Activated CD8-positive, alpha-beta T cell treated with anti-CD3 and anti-CD28 coated beads, Interleukin-2, amount 10 ng/mL, durations not matched to agents 7 days and 5 days (primary cell): ENCODE results near the gene XRCC5. TPM values are rescaled to one million over a fixed set of nuclear protein-coding genes. Genes with fewer than 3 reads are reported as not detected.

Experiments used
- ATAC-seq: fragments of 150-1000 bp; cut with Tn5 transposase; one replicate; pipeline ENCODE4 v1.10.0; 2021; ENCODE audit warnings: moderate library complexity
- CTCF ChIA-PET: fragments of 350-600 bp; sonication (Branson Sonifier 250); formaldehyde crosslinking; loops from one replicate; lab custom pipeline; 2021; ENCODE audit warnings: antibody characterized with exemption; lab: Charles Lee
- POLR2A ChIA-PET: fragments of 350-600 bp; sonication (Branson Sonifier 250); formaldehyde crosslinking; loops from one replicate; lab custom pipeline; 2021; ENCODE audit warnings: antibody characterized with exemption; lab: Charles Lee
- DNase-seq: peaks from one replicate; pipeline ENCODE4 v3.0.0-alpha.2; 2020
- H3K27ac Mint-ChIP-seq: one replicate; pipeline ENCODE4 v1.8.0; 2021; ENCODE audit warnings: mild to moderate bottlenecking, mixed read lengths
- H3K27me3 Mint-ChIP-seq: one replicate; pipeline ENCODE4 v1.8.0; 2021; ENCODE audit warnings: low read depth, mixed read lengths
- H3K36me3 Mint-ChIP-seq: one replicate; pipeline ENCODE4 v1.8.0; 2021; ENCODE audit warnings: low read depth, mixed read lengths
- H3K4me1 Mint-ChIP-seq: one replicate; pipeline ENCODE4 v1.8.0; 2021; ENCODE audit warnings: low read depth, mixed read lengths
- H3K4me3 Mint-ChIP-seq: one replicate; pipeline ENCODE4 v1.8.0; 2021; ENCODE audit warnings: mild to moderate bottlenecking, mixed read lengths
- H3K9me3 Mint-ChIP-seq: one replicate; pipeline ENCODE4 v1.8.0; 2022; ENCODE audit warnings: mixed read lengths; ENCODE audit not compliant: insufficient read depth
- total RNA-seq, 2 experiments: library from RNA; stranded (reverse); gene quantifications; one replicate each; pipeline ENCODE4 v1.2.3, GENCODE V29; 2021

The XRCC5 gene
- 100 to 1,000 TPM; 362 to 394 TPM for total RNA-seq

DNA sequence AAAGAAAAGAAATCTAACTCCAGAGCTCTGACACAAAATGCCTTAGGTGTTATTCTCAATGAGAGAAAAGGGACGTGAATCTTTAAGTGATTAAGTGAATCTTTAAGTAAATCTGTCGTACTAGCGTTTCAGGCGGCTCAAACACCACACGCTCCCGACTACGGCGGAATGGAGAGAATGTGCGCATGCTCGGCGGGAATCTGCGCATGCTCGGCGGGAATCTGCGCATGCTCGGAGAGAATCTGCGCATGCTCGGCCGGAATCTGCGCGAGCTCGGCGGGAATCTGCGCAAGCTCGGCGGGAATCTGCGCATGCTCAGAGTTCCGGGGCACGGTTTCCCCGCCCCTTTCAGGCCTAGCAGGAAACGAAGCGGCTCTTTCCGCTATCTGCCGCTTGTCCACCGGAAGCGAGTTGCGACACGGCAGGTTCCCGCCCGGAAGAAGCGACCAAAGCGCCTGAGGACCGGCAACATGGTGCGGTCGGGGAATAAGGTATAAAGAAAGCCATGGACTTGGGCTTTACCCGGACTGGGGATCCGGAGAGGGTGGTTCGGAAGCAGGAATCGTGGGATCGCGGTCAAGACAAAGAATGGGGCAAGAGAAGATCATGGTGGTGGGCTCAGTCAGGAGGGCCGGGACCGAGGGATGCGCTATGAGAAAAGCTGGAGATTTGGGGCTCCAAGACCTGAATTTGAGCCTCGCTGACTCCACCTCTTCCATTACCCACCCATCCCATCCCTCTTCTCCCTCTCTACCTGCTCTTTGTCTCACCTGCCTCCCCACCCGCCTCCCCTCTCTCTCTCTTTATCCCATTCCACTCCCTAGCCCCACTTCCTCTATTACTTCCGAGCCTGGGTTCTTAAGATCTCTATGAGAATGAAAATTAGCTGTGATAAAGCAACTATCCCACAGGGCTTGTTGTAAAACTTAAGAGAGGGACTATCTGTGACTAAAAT lies at the start of gene XRCC5:
XRCC5 (plus strand) TSS at position 382 of the 955 bp plus-strand sequence; CDS start at position 471, 89 bp downstream.
- ATAC-seq (peak; percentile 80), DNase-seq (peak; percentile 98)
- ChIA-PET CTCF (interaction anchor here (0.7 to 6.1 kb wide), 25 partner anchors 8 to 407 kb away, joined by 3 to 76 read pairs (median 5); partner anchors contain the start of genes PECR and TMEM169), POLR2A (interaction anchor here (1.0 to 3.1 kb wide), 13 partner anchors 10 to 797 kb away, joined by 3 to 13 read pairs (median 5); partner anchors contain the start of genes ATIC, PECR, RPL37A and TMEM169)
- Mint-ChIP-seq H3K27ac (peak within 1 kb of the TSS; percentile 99), H3K27me3 (no peaks in the 10 kb centered on the region), H3K4me1 (peaks cover 54% of the 10 kb centered on the region), H3K4me3 (peak within 1 kb of the TSS; percentile 99), H3K36me3 (peaks cover 51% of the 10 kb centered on the region), H3K9me3 (no peaks in the 10 kb centered on the region)

DNA sequence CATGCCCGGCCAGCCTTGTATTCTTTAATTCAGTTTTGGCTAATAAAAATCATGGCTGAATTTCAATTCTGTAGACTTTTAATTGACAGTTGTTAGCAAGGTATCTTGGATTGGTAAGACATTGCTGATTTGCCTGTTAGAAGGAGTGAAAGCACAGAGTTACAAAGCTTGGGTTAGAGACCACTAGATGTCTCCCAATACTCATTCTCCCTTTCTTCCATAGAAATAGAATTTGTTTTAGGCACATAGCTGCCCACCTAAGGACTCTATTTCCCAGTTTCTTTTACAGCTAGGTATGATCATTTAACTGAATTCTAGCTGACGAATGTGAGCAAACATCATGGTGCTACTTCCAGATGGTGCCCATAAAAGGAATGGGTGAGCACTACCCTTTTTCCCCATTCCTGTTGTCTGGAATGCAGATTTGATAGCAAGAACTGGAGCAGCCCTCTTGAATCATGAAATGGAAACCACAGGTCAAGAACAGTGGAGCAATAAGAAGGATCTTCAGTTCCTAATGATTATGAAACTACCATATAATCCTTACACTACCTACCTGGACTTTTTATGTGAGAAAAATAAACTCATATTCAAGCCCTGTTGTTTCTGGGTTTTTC lies 45.0 kb upstream of the XRCC5 start:
- Mint-ChIP-seq H3K4me3 (no peak overlapping the region), H3K27me3 (no peaks in the 10 kb centered on the region), H3K27ac (no peak overlapping the region), H3K36me3 (peaks cover 29% of the 10 kb centered on the region), H3K9me3 (no peaks in the 10 kb centered on the region), H3K4me1 (peaks cover 9% of the 10 kb centered on the region)
- POLR2A ChIA-PET, result no interaction called here
- DNase-seq (no peak), ATAC-seq (no peak)
- CTCF ChIA-PET, result interaction anchor here (0.8 kb wide), 1 partner anchor 50 kb away, joined by 4 read pairs; no protein-coding TSS in a partner anchor

DNA sequence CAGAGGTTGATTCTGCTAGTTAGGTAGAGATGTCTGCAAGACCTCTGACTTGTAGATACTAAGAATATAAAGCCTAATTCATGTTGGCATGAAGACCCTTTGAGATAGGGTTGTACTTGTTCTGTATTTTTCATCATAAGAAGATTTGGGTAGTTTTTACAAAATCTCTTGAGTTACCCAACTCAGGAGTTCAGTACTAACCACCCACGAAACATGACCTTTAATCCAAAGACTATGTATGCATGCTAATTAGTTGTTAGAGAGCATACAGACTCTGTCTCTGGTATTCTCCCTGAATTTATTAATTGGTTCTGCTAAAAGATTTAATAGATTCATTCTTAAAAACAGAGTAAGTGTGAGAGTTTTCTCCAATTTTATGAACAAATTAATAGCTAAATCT lies 44.5 kb upstream of the XRCC5 start:
- ChIA-PET POLR2A (no interaction called here), CTCF (interaction anchor here (1.7 kb wide), 1 partner anchor 16 kb away, joined by 6 read pairs; the partner anchor contains the start of genes PECR and TMEM169)
- ATAC-seq (no peak), DNase-seq (no peak)
- Mint-ChIP-seq H3K27ac (no peak overlapping the region), H3K4me3 (no peak overlapping the region), H3K9me3 (no peaks in the 10 kb centered on the region), H3K36me3 (peaks cover 26% of the 10 kb centered on the region), H3K4me1 (peaks cover 5% of the 10 kb centered on the region), H3K27me3 (no peaks in the 10 kb centered on the region)

DNA sequence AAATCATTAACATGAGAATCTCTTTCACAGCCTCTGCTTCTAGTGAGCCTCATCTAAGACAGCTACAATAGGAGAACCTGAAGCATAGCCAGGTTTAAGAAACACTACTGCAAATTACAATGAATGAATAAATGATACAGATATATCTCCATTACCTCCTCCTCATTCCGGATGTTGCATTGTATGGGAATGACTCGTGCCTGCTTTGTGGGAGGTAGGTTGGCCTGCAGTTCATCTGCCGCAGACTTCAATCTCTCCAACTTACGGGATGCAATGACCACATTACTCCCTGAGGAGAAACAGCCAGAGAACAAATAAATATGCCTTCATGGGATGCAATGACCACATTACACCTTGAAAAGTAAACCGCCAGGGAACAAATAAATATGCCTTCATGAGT lies 42.9 kb upstream of the XRCC5 start:
- ATAC-seq (no peak), DNase-seq (no peak)
- Mint-ChIP-seq H3K9me3 (no peaks in the 10 kb centered on the region), H3K27ac (no peak overlapping the region), H3K27me3 (no peaks in the 10 kb centered on the region), H3K4me3 (no peak overlapping the region), H3K36me3 (peaks cover 25% of the 10 kb centered on the region), H3K4me1 (peaks cover 5% of the 10 kb centered on the region)
- ChIA-PET POLR2A (interaction anchor here (0.7 kb wide), 1 partner anchor 16 kb away, joined by 3 read pairs; the partner anchor contains the start of gene TMEM169), CTCF (interaction anchor here (1.7 kb wide), 1 partner anchor 15 kb away, joined by 6 read pairs; the partner anchor contains the start of genes PECR and TMEM169)

DNA sequence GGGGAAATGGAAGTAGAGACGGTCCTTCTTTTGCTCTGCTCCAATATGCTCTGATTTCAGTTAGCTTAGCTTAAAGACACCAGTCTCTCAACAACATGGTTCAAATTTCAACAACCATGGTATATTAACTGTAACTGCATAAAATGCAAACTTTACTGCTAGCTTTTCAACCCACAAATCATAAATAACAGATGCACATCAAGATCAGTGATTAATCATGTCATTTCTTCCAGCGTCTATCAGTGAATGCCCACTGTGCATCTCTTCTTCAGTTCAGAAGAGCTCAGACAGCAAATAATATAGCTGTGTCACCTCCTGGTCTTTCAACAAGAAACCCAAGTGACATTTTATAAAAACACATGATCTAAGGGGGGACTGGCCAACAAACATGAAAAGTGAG lies 40.1 kb upstream of the XRCC5 start:
- DNase-seq (no peak), ATAC-seq (no peak)
- Mint-ChIP-seq H3K27me3 (no peaks in the 10 kb centered on the region), H3K9me3 (no peaks in the 10 kb centered on the region), H3K36me3 (peaks cover 23% of the 10 kb centered on the region), H3K4me3 (no peak overlapping the region), H3K4me1 (peaks cover 10% of the 10 kb centered on the region), H3K27ac (no peak overlapping the region)
- POLR2A ChIA-PET, result no interaction called here
- CTCF ChIA-PET, result interaction anchor here (1.1 to 4.1 kb wide), 4 partner anchors 10 to 18 kb away, joined by 3 to 22 read pairs (median 4); partner anchors contain the start of genes PECR and TMEM169

DNA sequence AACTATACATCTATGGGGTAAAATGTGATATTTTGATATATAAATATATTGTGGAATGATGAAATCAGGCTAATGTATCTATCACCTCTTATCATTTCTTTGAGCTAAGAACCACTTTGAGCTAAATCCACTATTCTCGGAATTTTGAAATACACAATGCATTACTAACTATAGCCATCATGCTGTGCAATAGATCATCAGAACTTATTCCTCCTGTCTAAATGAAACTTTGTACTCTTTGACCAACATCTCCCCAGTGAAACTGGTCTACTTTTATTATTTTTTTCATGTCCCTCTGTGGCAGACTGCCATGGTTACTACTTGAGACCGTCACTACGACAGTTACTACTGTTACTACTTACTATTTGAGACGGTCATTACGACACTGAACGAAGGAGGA lies 39.0 kb upstream of the XRCC5 start:
- no peaks in the 10 kb centered on the region for H3K27me3 Mint-ChIP-seq
- H3K4me3 Mint-ChIP-seq, result no peak overlapping the region
- ATAC-seq (no peak), DNase-seq (no peak)
- CTCF ChIA-PET, result interaction anchor here (0.9 to 4.1 kb wide), 5 partner anchors 9 to 40 kb away, joined by 3 to 22 read pairs (median 4); no protein-coding TSS in a partner anchor
- peaks cover 30% of the 10 kb centered on the region for H3K36me3 Mint-ChIP-seq
- no peaks in the 10 kb centered on the region for H3K9me3 Mint-ChIP-seq
- POLR2A ChIA-PET, result interaction anchor here (1.0 kb wide), 1 partner anchor 11 kb away, joined by 5 read pairs; the partner anchor contains the start of genes PECR and TMEM169
- H3K27ac Mint-ChIP-seq, result no peak overlapping the region
- peaks cover 20% of the 10 kb centered on the region for H3K4me1 Mint-ChIP-seq

DNA sequence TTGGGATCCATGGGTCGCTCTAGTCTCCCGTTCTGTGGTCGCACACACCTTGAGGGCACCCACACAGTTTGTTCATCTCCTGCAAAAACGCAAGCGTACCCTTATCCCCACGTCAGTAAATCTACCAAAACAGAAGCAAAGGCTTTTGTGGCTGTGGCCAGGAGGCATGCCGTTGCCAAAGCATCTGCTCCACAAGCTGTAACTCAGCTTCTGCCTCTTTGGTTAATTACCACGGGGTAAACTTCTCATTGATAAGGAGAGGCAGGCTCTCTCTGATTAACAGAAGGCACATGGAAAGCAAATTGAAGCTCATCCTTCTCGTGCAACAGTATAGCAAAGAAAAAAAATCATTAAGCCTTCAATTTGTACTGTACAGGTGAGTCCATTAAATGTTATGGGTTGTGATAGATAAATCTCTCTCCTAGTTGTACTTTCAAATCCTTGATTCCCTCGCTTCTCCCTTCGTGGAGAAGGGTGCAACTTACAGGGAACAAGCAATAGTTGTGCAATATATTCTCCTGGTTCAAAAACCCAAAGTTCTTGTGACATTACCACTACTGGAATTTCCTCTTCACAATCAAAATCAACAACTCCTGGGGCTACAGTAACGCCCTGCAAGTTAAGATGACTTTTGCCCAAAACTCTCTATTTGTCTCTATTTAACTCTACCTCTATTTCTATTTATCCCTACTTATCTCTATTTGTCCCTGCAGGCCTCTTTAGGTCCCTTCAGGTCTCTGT lies 37.9 kb upstream of the XRCC5 start:
- ATAC-seq (no peak), DNase-seq (no peak)
- peaks cover 22% of the 10 kb centered on the region for H3K4me1 Mint-ChIP-seq
- peaks cover 31% of the 10 kb centered on the region for H3K36me3 Mint-ChIP-seq
- ChIA-PET CTCF (interaction anchor here (1.0 to 4.1 kb wide), 5 partner anchors 10 to 52 kb away, joined by 3 to 22 read pairs (median 4); no protein-coding TSS in a partner anchor), POLR2A (interaction anchor here (1.0 kb wide), 1 partner anchor 10 kb away, joined by 5 read pairs; the partner anchor contains the start of genes PECR and TMEM169)
- H3K27ac Mint-ChIP-seq, result no peak overlapping the region
- no peaks in the 10 kb centered on the region for H3K27me3 Mint-ChIP-seq
- H3K4me3 Mint-ChIP-seq, result no peak overlapping the region
- H3K9me3 Mint-ChIP-seq, result no peaks in the 10 kb centered on the region

DNA sequence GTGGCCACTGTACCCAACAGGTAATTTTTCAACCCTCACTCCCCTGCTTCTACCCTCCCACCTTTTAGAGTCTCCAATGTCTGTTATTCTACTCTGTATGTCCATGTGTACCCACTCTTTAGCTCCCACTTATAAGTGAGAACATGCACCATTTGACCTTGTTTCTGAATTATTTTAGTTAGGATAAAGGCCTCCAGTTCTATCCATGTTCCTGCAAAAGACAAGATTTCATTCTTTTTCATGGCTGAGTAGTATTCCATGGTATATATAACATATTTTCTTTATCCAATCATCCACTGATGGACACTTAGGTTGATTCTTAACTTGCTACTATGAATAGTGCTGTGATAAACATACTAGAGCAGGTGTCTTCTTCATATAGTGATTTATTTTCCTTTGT lies 36.7 kb upstream of the XRCC5 start:
- Mint-ChIP-seq H3K27ac (no peak overlapping the region), H3K36me3 (peaks cover 28% of the 10 kb centered on the region), H3K4me1 (peaks cover 22% of the 10 kb centered on the region), H3K4me3 (no peak overlapping the region), H3K27me3 (no peaks in the 10 kb centered on the region), H3K9me3 (no peaks in the 10 kb centered on the region)
- POLR2A ChIA-PET, result no interaction called here
- CTCF ChIA-PET, result interaction anchor here (1.0 kb wide), 1 partner anchor 51 kb away, joined by 3 read pairs; no protein-coding TSS in a partner anchor
- ATAC-seq (no peak), DNase-seq (no peak)

DNA sequence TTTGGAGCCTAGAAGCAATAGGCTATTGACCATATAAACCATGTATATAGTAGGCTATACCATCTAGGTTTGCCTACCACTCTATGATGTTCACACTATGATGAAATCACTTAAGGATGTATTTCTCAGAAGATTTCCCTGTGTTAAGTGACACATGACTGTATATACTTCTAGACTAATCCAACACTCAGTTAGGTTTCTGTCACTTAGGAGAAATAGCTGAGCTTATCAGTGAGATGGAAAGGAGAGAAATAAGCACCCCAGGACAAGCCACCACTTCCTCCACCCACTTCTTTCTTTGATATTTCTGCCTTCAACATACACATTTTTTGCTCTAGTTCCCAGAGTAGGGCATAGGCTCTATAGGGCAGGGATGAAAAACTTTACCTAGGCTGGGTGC lies 35.4 kb upstream of the XRCC5 start:
- ATAC-seq, result no peak
- Mint-ChIP-seq H3K4me1 (peaks cover 22% of the 10 kb centered on the region), H3K36me3 (peaks cover 32% of the 10 kb centered on the region), H3K27ac (no peak overlapping the region), H3K27me3 (no peaks in the 10 kb centered on the region), H3K4me3 (no peak overlapping the region), H3K9me3 (no peaks in the 10 kb centered on the region)
- POLR2A ChIA-PET, result no interaction called here
- DNase-seq, result no peak
- CTCF ChIA-PET, result no interaction called here

DNA sequence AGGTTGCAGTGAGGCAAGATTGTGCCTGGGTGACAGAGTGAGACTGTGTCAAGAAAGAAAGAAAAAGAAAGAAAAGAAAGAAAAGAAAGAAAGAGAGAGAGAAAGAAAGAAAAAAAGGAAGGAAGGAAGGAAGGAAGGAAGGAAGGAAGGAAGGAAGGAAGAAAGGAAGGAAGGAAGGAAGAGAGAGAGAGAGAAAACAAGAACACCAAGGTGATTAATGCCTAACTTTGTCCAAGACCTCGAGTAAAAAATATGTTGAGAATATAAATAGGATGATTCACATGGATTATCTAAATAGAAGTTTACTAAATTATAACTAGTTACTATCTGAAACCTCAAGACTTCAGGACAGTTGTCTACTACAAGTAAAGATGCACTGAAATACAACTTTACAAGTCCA lies 34.8 kb upstream of the XRCC5 start:
- peaks cover 29% of the 10 kb centered on the region for H3K36me3 Mint-ChIP-seq
- no peaks in the 10 kb centered on the region for H3K9me3 Mint-ChIP-seq
- H3K4me1 Mint-ChIP-seq, result peaks cover 23% of the 10 kb centered on the region
- H3K4me3 Mint-ChIP-seq, result no peak overlapping the region
- DNase-seq (no peak), ATAC-seq (no peak)
- no peaks in the 10 kb centered on the region for H3K27me3 Mint-ChIP-seq
- H3K27ac Mint-ChIP-seq, result no peak overlapping the region
- ChIA-PET POLR2A (no interaction called here), CTCF (no interaction called here)

DNA sequence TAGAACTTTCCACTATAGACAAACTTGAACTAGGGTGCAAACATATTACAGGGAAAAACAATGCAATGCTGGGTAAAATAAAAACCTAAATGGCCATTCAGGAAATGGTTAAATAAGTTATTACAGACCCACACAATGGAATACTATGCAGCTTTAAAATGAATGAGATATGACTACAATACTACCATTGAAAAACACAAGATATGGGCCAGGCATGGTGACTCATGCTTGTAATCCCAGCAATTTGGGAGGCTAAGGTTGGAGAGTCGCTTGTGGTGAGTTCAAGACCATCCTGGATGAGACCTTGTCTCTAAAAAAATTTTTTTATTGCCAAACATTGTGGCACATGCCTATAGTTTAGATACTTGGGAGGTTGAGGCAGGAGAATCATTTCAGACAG lies 34.4 kb upstream of the XRCC5 start:
- DNase-seq (no peak), ATAC-seq (no peak)
- H3K4me1 Mint-ChIP-seq, result peaks cover 23% of the 10 kb centered on the region
- POLR2A ChIA-PET, result interaction anchor here (1.0 kb wide), 1 partner anchor 16 kb away, joined by 3 read pairs; no protein-coding TSS in a partner anchor
- H3K9me3 Mint-ChIP-seq, result no peaks in the 10 kb centered on the region
- H3K36me3 Mint-ChIP-seq, result peaks cover 29% of the 10 kb centered on the region
- H3K27me3 Mint-ChIP-seq, result no peaks in the 10 kb centered on the region
- CTCF ChIA-PET, result interaction anchor here (2.1 kb wide), 1 partner anchor 35 kb away, joined by 7 read pairs; no protein-coding TSS in a partner anchor
- H3K27ac Mint-ChIP-seq, result no peak overlapping the region
- no peak overlapping the region for H3K4me3 Mint-ChIP-seq
